Coronary artery (tissue), 2 donors: ENCODE measurements around the gene MUCL3.
"Not testable (repeated sequence)": the region's sequence is repeated elsewhere in the genome, so short reads cannot be mapped to it uniquely, and the experiment has no call there.

Source experiments
- DNase-seq: peaks from one replicate; pipeline ENCODE4 v3.0.0-alpha.2; 2017; ENCODE audit warnings: low spot score
- H3K27ac ChIP-seq, 2 donors: fragments of 200-600 bp; sonication (generic); one replicate each; pipeline ENCODE4 v1.5.1; 2016 to 2019
- H3K4me3 ChIP-seq: fragments of 200-600 bp; sonication (generic); 2 replicates; pipeline ENCODE4 v1.5.1; 2016; ENCODE audit warnings: mild to moderate bottlenecking, moderate library complexity
- CTCF ChIP-seq: fragments of 200-600 bp; sonication (generic); IDR thresholded peaks from one replicate; pipeline ENCODE4 v1.5.1; 2019; ENCODE audit warnings: antibody characterized with exemption

Gene MUCL3

GRCh38 chr6:30957716-30958115 is 16.9 kb downstream of the MUCL3 start:
- no peak for TF ChIP-seq CTCF
- Histone ChIP-seq H3K27ac (no peak overlapping the region), H3K4me3 (no peak overlapping the region)
- DNase-seq: no peak

GRCh38 chr6:30960907-30961673 is 20.3 kb downstream of the MUCL3 start:
- Histone ChIP-seq H3K4me3 (no peak overlapping the region), H3K27ac (no peak overlapping the region)
- DNase-seq: no peak
- no peak for TF ChIP-seq CTCF

- no peak for TF ChIP-seq CTCF
- H3K4me3 ChIP-seq: no peak overlapping the region
- no peak overlapping the region for H3K27ac ChIP-seq
- DNase-seq: no peak
These were observed 21.9 kb downstream of the MUCL3 start for GRCh38 chr6:30962716-30963115.

GRCh38 chr6:30963641-30964040 is 22.9 kb downstream of the MUCL3 start:
- TF ChIP-seq CTCF: no peak
- DNase-seq: no peak
- Histone ChIP-seq H3K4me3 (no peak overlapping the region), H3K27ac (no peak overlapping the region)

- Histone ChIP-seq H3K4me3 (no peak overlapping the region), H3K27ac (no peak overlapping the region)
- TF ChIP-seq CTCF: no peak
- no peak for DNase-seq
These were observed 23.3 kb downstream of the MUCL3 start for GRCh38 chr6:30964075-30964474.

- TF ChIP-seq CTCF: no peak
- no peak for DNase-seq
- Histone ChIP-seq H3K27ac (no peak overlapping the region), H3K4me3 (no peak overlapping the region)
These were observed 24.4 kb downstream of the MUCL3 start for GRCh38 chr6:30965140-30965601.

GRCh38 chr6:30966154-30966553 is 25.4 kb downstream of the MUCL3 start:
- no peak overlapping the region for H3K4me3 ChIP-seq
- no peak for TF ChIP-seq CTCF
- H3K27ac ChIP-seq: no peak overlapping the region
- DNase-seq: no peak

GRCh38 chr6:30969171-30969570 is 28.4 kb downstream of the MUCL3 start:
- H3K27ac ChIP-seq, H3K4me3 ChIP-seq, DNase-seq: not testable (repeated sequence)
